ENCODE results near the gene PCDH11X.
"Not testable (repeated sequence)": the region's sequence is repeated elsewhere in the genome, so short reads cannot be mapped to it uniquely, and the experiment has no call there.

The PCDH11X gene

DNA sequence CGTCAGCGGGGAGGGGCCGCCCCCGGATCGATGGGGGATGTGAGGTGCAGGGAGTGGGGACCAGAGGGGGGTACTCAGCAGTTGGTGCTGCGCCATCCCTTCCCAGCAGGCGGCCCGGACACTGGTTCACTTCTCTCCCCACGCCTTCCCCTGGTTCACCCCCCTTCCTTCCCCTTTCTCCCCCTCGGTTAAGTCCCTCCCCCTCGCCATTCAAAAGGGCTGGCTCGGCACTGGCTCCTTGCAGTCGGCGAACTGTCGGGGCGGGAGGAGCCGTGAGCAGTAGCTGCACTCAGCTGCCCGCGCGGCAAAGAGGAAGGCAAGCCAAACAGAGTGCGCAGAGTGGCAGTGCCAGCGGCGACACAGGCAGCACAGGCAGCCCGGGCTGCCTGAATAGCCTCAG is at the start of gene PCDH11X:
Gene PCDH11X (plus strand): TSS at position 241 of the 400 bp plus-strand sequence. CDS start 56,130 bp downstream, outside the sequence.
- not testable (repeated sequence) for DNase-seq

DNA sequence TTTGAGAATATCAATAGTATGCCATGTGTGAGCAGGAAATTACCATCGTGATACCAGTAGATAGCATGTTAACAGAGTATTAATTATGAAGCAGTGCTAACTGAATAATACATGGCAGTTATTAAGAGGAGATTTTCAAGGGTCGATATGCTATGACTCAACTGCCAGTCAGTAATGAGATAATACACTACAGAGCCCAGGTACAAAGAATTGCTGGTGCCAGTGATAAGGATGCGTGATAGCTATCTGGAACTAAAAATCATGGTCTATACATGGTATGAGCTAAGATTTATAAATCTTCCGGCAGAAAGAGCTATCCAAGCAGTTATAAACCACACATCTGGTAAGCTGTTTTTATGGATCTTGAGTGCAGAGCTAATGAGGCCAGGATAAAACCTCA is 31.7 kb upstream of the PCDH11X start:
- DNase-seq, result not testable (repeated sequence)

DNA sequence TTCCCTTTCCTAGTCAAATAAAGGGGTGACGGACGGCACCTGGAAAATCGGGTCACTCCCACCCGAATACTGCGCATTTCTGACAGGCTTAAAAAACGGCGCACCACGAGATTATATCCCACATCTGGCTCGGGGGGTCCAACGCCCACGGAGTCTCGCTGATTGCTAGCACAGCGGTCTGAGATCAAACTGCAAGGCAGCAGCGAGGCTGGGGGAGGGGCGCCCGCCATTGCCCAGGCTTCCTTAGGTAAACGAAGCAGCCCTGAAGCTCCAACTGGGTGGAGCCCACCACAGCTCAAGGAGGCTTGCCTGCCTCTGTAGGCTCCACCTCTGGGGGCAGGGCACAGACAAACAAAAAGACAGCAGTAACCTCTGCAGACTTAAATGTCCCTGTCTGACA is 26.2 kb upstream of the PCDH11X start:
- DNase-seq, result not testable (repeated sequence)

DNA sequence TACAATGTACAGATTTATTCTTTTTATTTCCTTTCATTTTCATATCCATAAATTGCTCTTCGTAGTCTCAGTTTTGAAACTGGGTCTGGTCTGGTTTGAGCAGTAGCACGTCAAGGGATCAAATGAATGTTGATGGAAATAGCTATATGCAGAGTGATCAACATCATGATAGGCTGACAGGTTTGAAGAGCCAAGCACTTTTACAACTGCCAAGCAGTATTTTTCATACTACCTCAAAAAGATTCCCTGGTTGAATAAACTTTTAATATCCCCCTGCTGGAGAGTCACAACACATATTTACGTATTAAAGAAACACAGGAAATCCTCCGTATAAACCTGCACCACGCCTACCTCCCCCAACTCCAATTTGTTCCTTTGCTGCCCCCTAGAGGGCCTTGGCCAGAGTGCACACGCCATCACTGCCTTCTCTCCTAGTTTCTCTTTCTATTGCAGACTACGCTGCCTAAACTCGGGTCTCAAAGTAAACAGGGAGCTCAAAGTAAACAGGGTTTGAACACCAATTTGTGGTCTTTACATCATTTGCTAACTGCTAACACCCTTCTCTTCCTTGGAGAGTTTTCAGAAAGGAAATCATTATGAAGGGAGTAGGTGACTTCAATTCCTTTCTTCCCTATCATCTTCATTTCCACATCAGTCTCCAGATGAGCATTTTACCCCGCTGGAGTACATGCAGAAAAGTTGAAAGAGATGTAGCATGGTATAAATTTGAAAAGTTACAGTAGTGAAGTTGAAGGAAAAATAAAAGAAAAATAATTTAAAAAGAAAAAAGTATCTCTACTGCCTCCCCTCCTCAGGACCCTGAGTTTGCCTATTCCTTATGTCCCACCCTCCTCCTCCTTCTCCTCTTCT is 8.3 kb upstream of the PCDH11X start:
- not testable (repeated sequence) for DNase-seq

DNA sequence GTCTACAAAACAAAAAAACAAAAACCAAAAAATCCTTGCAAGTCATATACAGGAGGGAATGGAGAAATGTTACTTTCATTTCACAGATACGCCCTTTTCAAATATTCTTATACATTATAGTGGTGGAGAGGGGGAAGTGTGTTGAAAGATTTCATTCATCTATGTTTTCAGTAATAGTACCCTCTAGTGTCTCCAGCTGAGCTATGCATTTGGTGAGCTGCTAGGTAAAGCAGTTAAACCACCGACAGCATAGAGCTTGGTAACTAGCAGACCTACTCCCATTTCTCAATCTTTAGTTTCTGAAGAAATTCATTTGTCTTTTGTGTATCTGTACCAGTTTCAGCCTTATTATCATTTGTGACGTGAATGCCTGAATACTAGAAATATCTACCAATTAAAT is 5.2 kb upstream of the PCDH11X start:
- DNase-seq, result not testable (repeated sequence)

GRCh38 chrX:91780008-91780407 is 833 bp downstream of the PCDH11X start:
- DNase-seq, result not testable (repeated sequence)

GRCh38 chrX:91780698-91781097 is 1.5 kb downstream of the PCDH11X start:
- not testable (repeated sequence) for DNase-seq

GRCh38 chrX:91781553-91782298 is 2.6 kb downstream of the PCDH11X start:
- not testable (repeated sequence) for DNase-seq

- not testable (repeated sequence) for DNase-seq
Observed at GRCh38 chrX:91782825-91783224, 3.6 kb downstream of the PCDH11X start.

DNA sequence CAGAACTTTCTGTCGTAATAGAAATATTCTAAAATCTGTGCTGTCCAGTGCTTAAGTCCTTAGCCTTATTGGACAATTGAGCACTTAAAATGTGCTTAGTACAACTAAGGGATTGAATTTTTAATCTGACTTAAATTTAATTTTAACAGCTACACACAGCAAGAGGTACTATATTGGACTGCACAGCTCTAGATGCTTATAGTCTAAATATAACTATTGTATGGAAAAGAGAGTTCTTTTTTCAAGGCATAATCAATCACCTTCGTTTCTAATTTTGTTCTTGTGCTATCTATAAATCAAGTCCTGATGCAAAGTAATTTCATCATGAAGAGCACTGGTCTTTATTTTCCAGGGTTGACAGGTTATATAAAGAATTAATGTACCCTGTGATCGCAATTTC is 38.4 kb downstream of the PCDH11X start:
- not testable (repeated sequence) for DNase-seq

GRCh38 chrX:91825321-91825720 is 46.1 kb downstream of the PCDH11X start:
- not testable (repeated sequence) for DNase-seq
